Measurements from ENCODE around the gene UNC5B.

Gene UNC5B

GRCh38 chr10:71332466-71332865, 120.1 kb downstream of the UNC5B start:
- no peak for DNase-seq (ENCODE audit: extremely low spot score, insufficient read length, low read depth)
- no peak for FAIRE-seq

GRCh38 chr10:71333129-71333887, 120.9 kb downstream of the UNC5B start:
- FAIRE-seq (no peak), DNase-seq (ENCODE audit: extremely low spot score, insufficient read length, low read depth) (no peak)

GRCh38 chr10:71334221-71334791, 121.9 kb downstream of the UNC5B start:
- no peak for FAIRE-seq

GRCh38 chr10:71335173-71335708, 122.9 kb downstream of the UNC5B start:
- FAIRE-seq (no peak), DNase-seq (ENCODE audit: extremely low spot score, insufficient read length, low read depth) (no peak)

More at GRCh38 chr10:71334221-71334791, 121.9 kb downstream of the UNC5B start:
- no peak for DNase-seq (ENCODE audit: extremely low spot score, insufficient read length, low read depth)

GRCh38 chr10:71336632-71337031, 124.3 kb downstream of the UNC5B start:
- FAIRE-seq (no peak), DNase-seq (ENCODE audit: extremely low spot score, insufficient read length, low read depth) (no peak)

- DNase-seq (ENCODE audit: extremely low spot score, insufficient read length, low read depth): no peak
Observed at GRCh38 chr10:71337219-71337701, 124.9 kb downstream of the UNC5B start.

GRCh38 chr10:71338728-71339495, 126.5 kb downstream of the UNC5B start:
- DNase-seq (ENCODE audit: extremely low spot score, insufficient read length, low read depth) (no peak), FAIRE-seq (no peak)

More at GRCh38 chr10:71337219-71337701, 124.9 kb downstream of the UNC5B start:
- FAIRE-seq: no peak

- no peak for DNase-seq (ENCODE audit: extremely low spot score, insufficient read length, low read depth)
- FAIRE-seq: no peak
Observed at GRCh38 chr10:71339796-71340589, 127.6 kb downstream of the UNC5B start.

- FAIRE-seq: no peak
- no peak for DNase-seq (ENCODE audit: extremely low spot score, insufficient read length, low read depth)
Observed at GRCh38 chr10:71342573-71343391, 130.4 kb downstream of the UNC5B start.

- no peak for FAIRE-seq
- no peak for DNase-seq (ENCODE audit: extremely low spot score, insufficient read length, low read depth)
Observed at GRCh38 chr10:71343392-71343773, 131.0 kb downstream of the UNC5B start.

GRCh38 chr10:71344154-71344925, 132.0 kb downstream of the UNC5B start:
- DNase-seq (ENCODE audit: extremely low spot score, insufficient read length, low read depth) (no peak), FAIRE-seq (no peak)

- FAIRE-seq: no peak
Observed at GRCh38 chr10:71344993-71345480, 132.7 kb downstream of the UNC5B start.

GRCh38 chr10:71345694-71346093, 133.3 kb downstream of the UNC5B start:
- FAIRE-seq (no peak), DNase-seq (ENCODE audit: extremely low spot score, insufficient read length, low read depth) (no peak)

More at GRCh38 chr10:71344993-71345480, 132.7 kb downstream of the UNC5B start:
- DNase-seq (ENCODE audit: extremely low spot score, insufficient read length, low read depth): no peak

GRCh38 chr10:71346731-71347130, 134.4 kb downstream of the UNC5B start:
- DNase-seq (ENCODE audit: extremely low spot score, insufficient read length, low read depth) (no peak), FAIRE-seq (no peak)

- FAIRE-seq: no peak
- DNase-seq (ENCODE audit: extremely low spot score, insufficient read length, low read depth): no peak
Observed at GRCh38 chr10:71347587-71348395, 135.4 kb downstream of the UNC5B start.

- no peak for DNase-seq (ENCODE audit: extremely low spot score, insufficient read length, low read depth)
- no peak for FAIRE-seq
Observed at GRCh38 chr10:71348850-71349249, 136.5 kb downstream of the UNC5B start.

GRCh38 chr10:71349406-71349805, 137.0 kb downstream of the UNC5B start:
- FAIRE-seq (no peak), DNase-seq (ENCODE audit: extremely low spot score, insufficient read length, low read depth) (no peak)
